Thyroid gland (tissue), 4 donors: ENCODE data around the gene STK32B. TPM values are rescaled to one million over a fixed set of nuclear protein-coding genes. Genes with fewer than 3 reads are reported as not detected.
"Not testable (repeated sequence)": the region's sequence is repeated elsewhere in the genome, so short reads cannot be mapped to it uniquely, and the experiment has no call there.

ENCODE experiments used
- DNase-seq, 2 donors: peaks; one replicate each; pipeline ENCODE4 v3.0.0-alpha.2; 2019
- H3K27ac ChIP-seq, 3 donors: fragments of 200-600 bp; sonication (generic); 1 replicate in 2 of 3; 2 replicates in 1 of 3; pipeline ENCODE4 v1.5.1; 2016 to 2019; ENCODE audit warnings: mild to moderate bottlenecking in 1 of 3, moderate library complexity in 1 of 3
- H3K27me3 ChIP-seq: fragments of 200-600 bp; sonication (generic); one replicate; pipeline ENCODE4 v1.5.1; 2019
- H3K36me3 ChIP-seq, 2 donors: fragments of 200-600 bp; sonication (generic); one replicate each; pipeline ENCODE4 v1.5.1; 2016 to 2019
- H3K4me1 ChIP-seq, 2 donors: fragments of 200-600 bp; sonication (generic); one replicate each; pipeline ENCODE4 v1.5.1; 2017 to 2019
- H3K4me3 ChIP-seq, 3 donors: fragments of 200-600 bp; sonication (generic); replicated peaks in 1 of 3; 1 replicate in 2 of 3; 2 replicates in 1 of 3; pipeline ENCODE4 v1.5.1; 2016; ENCODE audit warnings: mild to moderate bottlenecking in 1 of 3
- H3K9me3 ChIP-seq: fragments of 200-600 bp; sonication (generic); one replicate; pipeline ENCODE4 v1.5.1; 2017
- CTCF ChIP-seq, 6 experiments: fragments of 200-600 bp in 3 of 6; fragments of 450-650 bp in 3 of 6; sonication (generic) in 3 of 6; IDR thresholded peaks; one replicate each; pipeline ENCODE4 v1.5.1; 2016 to 2019; ENCODE audit warnings: antibody characterized with exemption in 6 of 6, mild to moderate bottlenecking in 2 of 6, inconsistent platforms in 1 of 6, moderate library complexity in 1 of 6
- POLR2A ChIP-seq, 2 donors: fragments of 450-650 bp; IDR thresholded peaks; one replicate each; pipeline ENCODE4 v1.6.1; 2017; ENCODE audit warnings: antibody characterized with exemption in 2 of 2, mild to moderate bottlenecking in 2 of 2, moderate library complexity in 1 of 2
- WGBS, 2 donors: methylation state at CpG; one replicate each; pipeline ENCODE4 v1.1.5; 2017; 5-methylcytosine and 5-hydroxymethylcytosine counted together
- intact Hi-C: fragments of 100-400 bp; cut with DNase I; formaldehyde crosslinking; loops from one replicate; pipeline ENCODE4 v1.15.1; 2023
- total RNA-seq, 4 donors: library from RNA; depleted of rRNA; stranded (reverse); fragments of >200 nt; gene quantifications; one replicate each; pipeline ENCODE4 v1.2.3, GENCODE V29; 2016

STK32B gene
- total RNA-seq, 4 donors from 2014 or later = 1.9 to 14.8 (median 4.4) TPM

DNA sequence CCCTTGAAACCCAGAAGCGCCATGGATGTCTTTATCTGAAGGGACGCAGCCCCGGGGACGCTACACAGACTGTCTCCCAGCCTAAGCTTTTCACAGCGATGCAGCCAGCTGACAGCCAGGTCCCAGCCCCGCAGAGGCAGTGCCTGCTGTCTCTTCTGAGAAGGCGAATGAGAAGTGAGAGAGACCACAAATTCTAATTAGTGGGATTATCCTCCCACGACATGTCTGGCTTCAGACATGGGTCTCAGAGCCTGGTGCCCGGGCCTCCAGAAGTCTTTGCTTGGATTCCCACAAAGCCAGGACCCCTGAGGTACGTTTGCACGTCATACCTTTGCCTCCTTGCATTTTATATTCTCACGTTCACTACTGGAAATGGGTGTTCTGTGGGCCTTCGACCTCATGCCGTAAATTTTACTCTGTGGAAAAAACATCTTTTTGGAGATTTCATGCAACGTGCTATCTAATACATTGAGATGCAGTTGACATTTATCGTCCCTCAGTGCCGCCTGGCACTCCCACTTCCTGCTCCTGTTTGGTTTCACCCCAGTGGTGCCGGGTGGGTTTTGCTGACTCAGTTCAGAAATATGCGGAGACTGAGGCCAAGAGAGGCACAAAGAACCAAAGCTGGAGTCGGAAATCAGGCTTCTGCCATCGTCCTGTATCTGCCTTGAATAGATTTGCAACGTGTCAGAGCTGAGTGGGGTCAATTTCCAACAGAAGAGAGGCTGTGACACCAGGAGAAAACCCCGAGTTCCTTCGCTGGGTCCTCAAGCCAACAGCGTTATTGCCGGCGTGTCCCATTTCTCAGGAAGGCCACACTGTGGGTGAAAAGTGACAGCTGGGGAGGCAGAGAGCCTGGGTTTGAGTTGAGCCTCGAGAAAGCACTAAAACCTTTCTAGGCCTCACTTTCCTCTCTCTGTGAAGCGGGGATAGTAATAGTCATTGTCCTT lies 114.4 kb downstream of the STK32B start:
- intact Hi-C loops = no loop called here
- Histone ChIP-seq H3K27ac (no peak overlapping the region), H3K27me3 (no peaks in the 10 kb centered on the region), H3K4me3 (no peak overlapping the region), H3K4me1 (no peaks in the 10 kb centered on the region), H3K36me3 (no peaks in the 10 kb centered on the region), H3K9me3 (no peaks in the 10 kb centered on the region)
- TF ChIP-seq POLR2A (IDR thresholded peaks at IDR 0.05) (no peak), CTCF (IDR thresholded peaks at IDR 0.05) (no peak)
- DNase-seq = no peak
- 70 to 74% methylated on average over 29 of the region's 29 CpGs for WGBS, 2 donors

GRCh38 chr4:5166377-5166776 lies 115.1 kb downstream of the STK32B start:
- Histone ChIP-seq H3K4me3 (no peak overlapping the region), H3K27me3 (no peaks in the 10 kb centered on the region), H3K36me3 (no peaks in the 10 kb centered on the region), H3K27ac (no peak overlapping the region), H3K4me1 (no peaks in the 10 kb centered on the region), H3K9me3 (no peaks in the 10 kb centered on the region)
- TF ChIP-seq POLR2A (IDR thresholded peaks at IDR 0.05) (no peak), CTCF (IDR thresholded peaks at IDR 0.05) (no peak)
- DNase-seq = no peak
- 85 to 89% methylated on average over 4 of the region's 4 CpGs for WGBS, 2 donors
- intact Hi-C loops = no loop called here

DNA sequence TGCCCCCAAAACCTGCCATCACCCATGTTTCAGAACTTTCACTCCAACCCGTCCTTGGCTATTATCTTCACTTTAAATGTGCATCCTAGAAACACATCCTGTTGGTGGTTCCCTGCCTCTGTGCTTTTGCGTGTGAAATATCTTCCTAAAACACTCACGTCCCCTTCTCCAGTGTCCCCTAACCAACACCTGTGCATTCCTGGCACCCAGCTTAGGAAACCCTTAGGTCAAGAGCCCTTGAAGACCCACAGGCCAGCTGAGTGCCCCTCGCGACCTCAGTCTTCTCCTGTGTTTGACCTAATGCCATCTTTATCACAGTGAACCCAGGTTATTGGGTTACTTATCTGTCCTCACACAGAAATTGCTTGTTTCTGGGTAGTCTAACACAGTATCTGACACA lies 117.6 kb downstream of the STK32B start:
- H3K27ac ChIP-seq = no peak overlapping the region
- no peaks in the 10 kb centered on the region for H3K9me3 ChIP-seq
- TF ChIP-seq CTCF (IDR thresholded peaks at IDR 0.05) (no peak), POLR2A (IDR thresholded peaks at IDR 0.05) (no peak)
- H3K27me3 ChIP-seq = no peaks in the 10 kb centered on the region
- no peak for DNase-seq
- intact Hi-C loops = no loop called here
- H3K36me3 ChIP-seq = no peaks in the 10 kb centered on the region
- H3K4me1 ChIP-seq = no peaks in the 10 kb centered on the region
- WGBS, 2 donors = 67 to 72% methylated on average over 5 of the region's 5 CpGs
- no peak overlapping the region for H3K4me3 ChIP-seq

- H3K36me3 ChIP-seq, H3K4me3 ChIP-seq, DNase-seq, H3K4me1 ChIP-seq, intact Hi-C loops, H3K27ac ChIP-seq, H3K27me3 ChIP-seq, H3K9me3 ChIP-seq: not testable (repeated sequence)
- WGBS, 2 donors = 95 to 96% methylated on average over 11 of the region's 11 CpGs
Observed at GRCh38 chr4:5175836-5176235, 124.6 kb downstream of the STK32B start.

DNA sequence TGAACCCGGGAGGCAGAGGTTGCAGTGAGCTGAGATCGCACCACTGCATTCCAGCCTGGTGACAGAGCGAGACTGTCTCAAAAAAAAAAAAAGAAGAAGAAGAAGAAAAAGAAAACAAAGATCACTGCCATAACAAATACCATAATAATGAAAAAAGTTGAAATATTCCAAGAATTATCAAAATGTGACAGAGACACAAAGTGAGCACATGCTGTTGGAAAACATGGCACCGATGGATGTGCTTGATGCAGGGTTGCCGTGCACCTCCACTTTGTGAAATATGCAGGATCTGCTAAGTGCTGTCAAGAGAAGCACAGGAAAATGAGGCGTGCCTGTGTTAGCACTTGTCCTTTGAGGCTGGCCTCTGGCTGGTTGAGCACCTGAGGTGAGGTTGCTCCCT lies 133.3 kb downstream of the STK32B start:
- no peaks in the 10 kb centered on the region for H3K27me3 ChIP-seq
- no peaks in the 10 kb centered on the region for H3K9me3 ChIP-seq
- H3K4me1 ChIP-seq = no peaks in the 10 kb centered on the region
- intact Hi-C loops = no loop called here
- no peak for TF ChIP-seq CTCF (IDR thresholded peaks at IDR 0.05)
- DNase-seq = no peak
- no peak overlapping the region for H3K27ac ChIP-seq
- WGBS, 2 donors = 72 to 81% methylated on average over 6 of the region's 6 CpGs
- no peak overlapping the region for H3K4me3 ChIP-seq
- no peaks in the 10 kb centered on the region for H3K36me3 ChIP-seq
